ACC112 (cell line): ENCODE measurements around the gene FAR2.

Experiments used
- H2AFZ ChIP-seq: fragments of 200-600 bp; sonication (generic); one replicate; pipeline ENCODE4 v1.6.0; 2017; ENCODE audit warnings: antibody characterized with exemption, low read length; ENCODE audit not compliant: unreplicated experiment
- H3K27ac ChIP-seq: fragments of 200-600 bp; sonication (generic); 2 replicates; pipeline ENCODE4 v1.5.1; 2014; ENCODE audit warnings: low read depth, mild to moderate bottlenecking, antibody characterized with exemption, low read length, moderate library complexity
- H3K27me3 ChIP-seq: fragments of 200-600 bp; sonication (generic); 2 replicates; pipeline ENCODE4 v1.6.1; 2014; ENCODE audit warnings: mild to moderate bottlenecking, antibody characterized with exemption, low read length, moderate library complexity, mixed read lengths; ENCODE audit not compliant: insufficient read depth
- H3K36me3 ChIP-seq: fragments of 200-600 bp; sonication (generic); 2 replicates; pipeline ENCODE4 v1.6.1; 2016; ENCODE audit warnings: mild to moderate bottlenecking, antibody characterized with exemption, low read length, moderate library complexity, mixed read lengths; ENCODE audit not compliant: insufficient read depth
- H3K4me1 ChIP-seq: fragments of 200-600 bp; sonication (generic); one replicate; pipeline ENCODE4 v1.6.1; 2016; ENCODE audit warnings: low read length, mixed read lengths; ENCODE audit not compliant: insufficient read depth, unreplicated experiment, control insufficient read depth
- H3K4me3 ChIP-seq: fragments of 200-600 bp; sonication (generic); 2 replicates; pipeline ENCODE4 v1.5.1; 2014; ENCODE audit warnings: mild to moderate bottlenecking, low read depth, low read length
- H3K79me2 ChIP-seq: fragments of 200-600 bp; sonication (generic); one replicate; pipeline ENCODE4 v1.6.0; 2016; ENCODE audit warnings: low read length; ENCODE audit not compliant: control insufficient read depth, unreplicated experiment, insufficient read depth

The FAR2 gene

DNA sequence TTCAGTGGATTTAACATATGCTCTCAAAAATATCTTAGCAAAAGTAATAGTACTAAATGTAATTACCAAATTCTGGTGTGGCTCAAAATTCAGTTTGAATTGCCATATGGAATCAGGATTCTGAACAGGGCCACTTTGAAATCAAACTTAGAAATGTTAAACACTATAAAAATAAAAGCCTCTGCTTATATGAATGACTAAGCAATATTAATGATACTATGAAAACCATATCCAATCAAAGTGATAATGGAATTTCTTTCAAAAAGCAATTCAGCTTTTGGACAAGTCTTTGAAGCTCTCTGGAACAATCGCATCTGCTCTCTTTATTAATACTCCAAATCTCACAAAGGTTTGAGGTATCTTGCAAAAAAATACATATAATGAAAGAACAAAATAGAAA is 180.3 kb downstream of the FAR2 start:
- H3K36me3 ChIP-seq: peaks cover 7% of the 10 kb centered on the region; the same call in 1 of the 2 replicates
- no peak overlapping the region for H3K4me3 ChIP-seq
- H3K4me1 ChIP-seq: no peaks in the 10 kb centered on the region
- H3K27me3 ChIP-seq: no peaks in the 10 kb centered on the region
- H2AFZ ChIP-seq: no peak overlapping the region
- no peaks in the 10 kb centered on the region for H3K79me2 ChIP-seq
- no peak overlapping the region for H3K27ac ChIP-seq

DNA sequence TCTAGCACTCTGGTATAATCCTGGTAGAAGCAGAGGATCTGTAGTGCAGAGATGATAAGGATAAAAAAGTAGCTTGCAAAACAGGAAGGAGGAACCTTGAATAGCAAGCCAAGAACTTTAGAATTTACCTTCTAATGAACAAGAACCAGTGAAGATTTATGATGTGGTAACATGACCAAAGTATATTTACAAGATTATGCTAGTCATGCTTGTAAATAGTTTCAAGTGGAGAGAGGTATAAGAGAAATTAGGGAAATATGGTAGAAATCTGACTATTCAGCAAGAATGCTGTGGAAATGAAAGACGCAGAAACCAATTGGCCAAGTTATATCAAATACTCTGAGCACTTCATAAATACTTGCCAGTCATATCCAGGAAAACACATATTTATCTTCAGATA is 184.1 kb downstream of the FAR2 start:
- no peak overlapping the region for H3K4me3 ChIP-seq
- no peak overlapping the region for H3K27ac ChIP-seq
- H3K4me1 ChIP-seq: peaks cover 5% of the 10 kb centered on the region
- H2AFZ ChIP-seq: no peak overlapping the region
- H3K36me3 ChIP-seq: peaks cover 7% of the 10 kb centered on the region; the same call in 1 of the 2 replicates
- no peaks in the 10 kb centered on the region for H3K27me3 ChIP-seq
- H3K79me2 ChIP-seq: no peaks in the 10 kb centered on the region

DNA sequence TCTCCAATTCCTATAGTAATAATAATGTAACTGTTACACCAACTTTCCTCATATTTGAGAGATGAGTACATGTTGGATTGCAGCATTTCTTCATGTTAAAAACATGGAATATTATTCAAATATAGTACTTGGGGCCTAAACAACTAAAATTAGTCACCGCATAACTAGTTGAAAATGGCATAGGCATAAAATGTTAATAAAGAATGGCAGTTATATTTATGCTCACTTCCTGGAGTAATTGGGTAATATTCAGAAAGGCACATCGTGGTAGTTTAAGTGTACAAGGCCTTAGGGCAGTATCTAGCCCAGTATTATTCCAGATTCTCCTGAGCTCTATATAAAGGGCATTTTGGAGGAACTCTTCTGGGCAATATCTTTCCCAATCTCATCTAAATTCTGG is 185.9 kb downstream of the FAR2 start:
- no peak overlapping the region for H2AFZ ChIP-seq
- H3K27me3 ChIP-seq: no peaks in the 10 kb centered on the region
- peaks cover 5% of the 10 kb centered on the region for H3K4me1 ChIP-seq
- H3K79me2 ChIP-seq: no peaks in the 10 kb centered on the region
- no peak overlapping the region for H3K27ac ChIP-seq
- H3K36me3 ChIP-seq: peaks cover 7% of the 10 kb centered on the region
- H3K4me3 ChIP-seq: no peak overlapping the region

GRCh38 chr12:29337325-29337724 is 188.2 kb downstream of the FAR2 start:
- peaks cover 5% of the 10 kb centered on the region for H3K4me1 ChIP-seq
- H2AFZ ChIP-seq: no peak overlapping the region
- H3K4me3 ChIP-seq: no peak overlapping the region
- H3K36me3 ChIP-seq: peaks cover 21% of the 10 kb centered on the region
- no peaks in the 10 kb centered on the region for H3K27me3 ChIP-seq
- no peak overlapping the region for H3K27ac ChIP-seq
- no peaks in the 10 kb centered on the region for H3K79me2 ChIP-seq

GRCh38 chr12:29343022-29343799 is 194.1 kb downstream of the FAR2 start:
- Histone ChIP-seq H3K4me1 (no peaks in the 10 kb centered on the region), H2AFZ (no peak overlapping the region), H3K4me3 (no peak overlapping the region), H3K36me3 (peaks cover 42% of the 10 kb centered on the region; the same call in 1 of the 2 replicates), H3K27me3 (no peaks in the 10 kb centered on the region), H3K27ac (no peak overlapping the region), H3K79me2 (no peaks in the 10 kb centered on the region)

- Histone ChIP-seq H3K36me3 (peaks cover 41% of the 10 kb centered on the region), H3K4me1 (no peaks in the 10 kb centered on the region), H3K79me2 (no peaks in the 10 kb centered on the region), H3K27me3 (no peaks in the 10 kb centered on the region), H3K4me3 (no peak overlapping the region), H2AFZ (no peak overlapping the region), H3K27ac (no peak overlapping the region)
Observed at GRCh38 chr12:29346769-29347421, 197.8 kb downstream of the FAR2 start.

DNA sequence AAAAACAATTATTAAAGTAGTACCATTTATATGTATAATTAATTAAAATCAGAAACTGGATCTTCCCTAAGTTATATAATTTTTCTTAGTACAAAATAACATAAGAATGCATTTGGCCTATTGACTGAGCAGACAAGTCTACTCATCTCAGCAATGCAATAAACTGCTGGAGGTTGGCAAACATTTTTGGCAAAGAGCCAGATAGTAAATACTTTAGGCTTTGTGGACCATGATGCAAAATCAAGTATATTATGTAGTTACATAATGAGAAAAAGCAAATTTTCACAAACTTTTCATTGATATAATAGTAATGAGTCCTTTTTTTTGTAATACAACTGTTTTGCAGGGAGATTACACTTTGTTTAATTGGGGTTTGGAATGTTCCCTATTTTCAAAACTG is 201.0 kb downstream of the FAR2 start:
- Histone ChIP-seq H3K36me3 (peaks cover 32% of the 10 kb centered on the region), H3K79me2 (no peaks in the 10 kb centered on the region), H2AFZ (no peak overlapping the region), H3K27ac (no peak overlapping the region), H3K4me3 (no peak overlapping the region), H3K4me1 (no peaks in the 10 kb centered on the region), H3K27me3 (no peaks in the 10 kb centered on the region)

- peaks cover 6% of the 10 kb centered on the region; the same call in 1 of the 2 replicates for H3K36me3 ChIP-seq
- H3K27ac ChIP-seq: no peak overlapping the region
- H2AFZ ChIP-seq: no peak overlapping the region
- H3K79me2 ChIP-seq: no peaks in the 10 kb centered on the region
- H3K4me1 ChIP-seq: no peaks in the 10 kb centered on the region
- H3K27me3 ChIP-seq: no peaks in the 10 kb centered on the region
- no peak overlapping the region for H3K4me3 ChIP-seq
Observed at GRCh38 chr12:29354954-29355353, 205.9 kb downstream of the FAR2 start.

DNA sequence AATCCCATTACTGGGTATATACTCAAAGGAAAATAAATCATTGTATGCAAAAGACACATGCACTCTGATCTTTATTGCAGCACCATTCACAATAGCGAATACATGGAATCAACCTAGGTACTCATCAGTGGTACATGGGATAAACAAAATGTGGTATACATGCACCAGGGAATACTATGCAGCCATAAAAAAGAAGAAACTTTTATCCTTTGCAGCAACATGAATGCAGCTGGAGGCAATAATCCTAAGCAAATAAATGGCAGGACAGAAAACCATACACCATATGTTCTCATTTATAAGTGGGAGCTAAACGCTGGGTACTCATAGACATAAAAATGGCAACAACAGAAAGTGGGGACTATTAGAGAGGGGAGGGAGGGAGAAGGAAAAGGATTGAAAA is 216.0 kb downstream of the FAR2 start:
- Histone ChIP-seq H3K4me3 (no peak overlapping the region), H2AFZ (no peak overlapping the region), H3K4me1 (no peaks in the 10 kb centered on the region), H3K79me2 (no peaks in the 10 kb centered on the region), H3K36me3 (peaks cover 35% of the 10 kb centered on the region), H3K27ac (no peak overlapping the region), H3K27me3 (no peaks in the 10 kb centered on the region)

DNA sequence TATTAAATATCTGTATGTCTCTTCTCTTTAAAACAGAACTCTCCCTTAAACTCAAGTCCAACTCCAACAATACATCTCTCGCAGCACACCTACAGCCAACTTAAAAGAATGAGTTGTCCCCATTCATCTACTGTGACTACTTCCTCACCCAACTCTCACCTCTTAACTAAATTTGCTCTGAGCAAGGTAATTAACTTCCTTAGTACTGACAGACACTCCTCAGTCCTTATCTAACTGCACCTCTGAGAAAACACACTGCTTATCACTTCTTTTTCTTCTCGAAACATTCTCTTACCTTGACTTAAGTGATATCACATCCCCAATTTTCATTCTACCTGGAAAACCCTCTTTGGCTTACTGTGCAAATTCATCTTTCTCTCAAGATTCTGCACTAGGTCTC is 224.9 kb downstream of the FAR2 start:
- H3K27me3 ChIP-seq: no peaks in the 10 kb centered on the region
- peaks cover 53% of the 10 kb centered on the region for H3K79me2 ChIP-seq
- no peak overlapping the region for H3K4me3 ChIP-seq
- H3K27ac ChIP-seq: no peak overlapping the region
- H2AFZ ChIP-seq: no peak overlapping the region
- peaks cover 30% of the 10 kb centered on the region for H3K36me3 ChIP-seq
- H3K4me1 ChIP-seq: peaks cover under 1% of the 10 kb centered on the region

DNA sequence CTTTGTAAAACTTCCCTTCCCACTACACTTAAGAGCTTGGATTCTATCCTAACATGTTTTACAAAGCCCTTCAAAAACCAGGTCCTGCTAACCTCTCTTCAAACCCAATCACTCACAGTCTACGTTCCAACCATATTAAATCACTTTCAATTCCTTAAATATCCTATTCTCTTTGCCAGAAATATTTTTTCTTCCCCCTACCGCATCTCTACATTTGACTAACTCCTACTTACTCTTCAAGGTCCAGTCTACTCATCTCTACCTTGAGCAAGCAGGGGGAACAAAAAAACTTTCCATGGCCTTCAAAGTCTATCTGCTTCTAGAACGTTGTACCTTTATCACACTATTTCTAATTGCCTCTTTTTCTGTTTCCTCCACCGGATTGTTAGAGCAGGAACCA is 225.8 kb downstream of the FAR2 start:
- Histone ChIP-seq H3K27ac (no peak overlapping the region), H3K4me1 (peaks cover 7% of the 10 kb centered on the region), H3K36me3 (peaks cover 24% of the 10 kb centered on the region), H2AFZ (no peak overlapping the region), H3K79me2 (peaks cover 62% of the 10 kb centered on the region), H3K27me3 (no peaks in the 10 kb centered on the region), H3K4me3 (no peak overlapping the region)
